Fibroblast of the conjunctiva (primary cell): Measurements from ENCODE around the gene NDUFAF4.

Source experiments
- DNase-seq: peaks from one replicate; pipeline ENCODE4 v3.0.0-alpha.2; 2010; ENCODE audit warnings: low read depth

Gene NDUFAF4

DNA sequence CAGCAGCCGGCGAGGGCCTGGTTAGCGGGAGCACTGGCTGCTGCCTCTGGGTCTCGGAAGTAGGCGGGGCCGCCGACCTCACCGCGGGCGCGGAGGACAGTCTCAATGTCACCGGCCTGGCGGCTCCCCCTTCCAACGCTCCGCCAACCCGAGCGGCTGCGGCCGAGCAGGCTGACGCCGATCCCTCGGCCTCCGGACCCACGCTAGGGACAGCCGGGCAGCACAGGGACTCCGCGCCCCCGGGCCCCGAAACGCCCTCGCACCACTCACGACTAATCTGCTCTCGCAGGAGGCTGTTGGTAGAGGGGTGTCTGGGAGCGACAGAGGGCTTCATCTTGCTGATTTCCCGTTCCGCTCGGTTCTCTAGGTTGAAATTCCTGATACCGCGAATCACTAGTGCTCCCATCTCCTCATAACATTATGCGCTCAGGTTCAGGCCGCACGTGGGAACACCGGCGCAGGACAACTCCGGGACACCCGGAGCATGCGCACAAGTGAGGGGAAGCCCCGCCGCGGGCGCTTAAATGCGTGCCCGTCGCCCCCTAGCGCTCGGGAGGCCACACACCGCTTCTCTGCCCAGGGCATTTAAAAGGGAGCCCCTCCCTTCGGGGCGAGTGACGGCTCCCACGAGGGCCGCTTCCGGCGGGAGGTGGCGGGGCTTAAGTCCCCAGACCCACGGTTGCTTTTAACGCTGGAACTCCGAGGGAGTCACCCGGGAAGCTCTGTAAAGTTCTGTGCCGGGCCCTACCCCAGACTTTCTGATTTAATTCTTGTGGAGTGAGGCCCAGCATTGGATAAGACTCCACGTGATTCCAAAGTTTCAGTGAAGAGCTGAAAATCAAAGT is at the start of gene NDUFAF4:
NDUFAF4 (minus strand) TSS at position 496 of the 845 bp plus-strand sequence; CDS start at position 406, 90 bp downstream.
- peak; percentile 85 for DNase-seq

DNA sequence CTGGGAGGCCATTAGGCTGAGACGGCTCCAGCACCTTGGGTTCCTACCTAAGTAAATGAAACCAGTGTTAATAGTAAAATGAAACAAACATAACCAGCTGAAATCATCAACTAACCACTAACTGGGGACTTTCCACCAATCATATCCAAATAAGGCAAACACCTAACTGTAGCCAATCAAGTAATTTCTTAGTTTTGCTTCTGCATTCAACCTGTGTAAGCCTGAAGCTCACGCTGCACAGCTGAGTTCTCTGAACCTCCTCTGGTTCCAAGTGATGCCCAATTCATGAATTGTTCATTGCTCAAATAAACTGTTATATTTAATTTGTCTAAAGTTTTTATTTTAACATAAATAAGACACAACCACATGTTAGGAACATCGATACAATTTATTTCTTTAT is 49.4 kb upstream of the NDUFAF4 start:
- DNase-seq, result no peak

- DNase-seq, result no peak
Measured at GRCh38 chr6:96943555-96944215, 46.0 kb upstream of the NDUFAF4 start.

DNA sequence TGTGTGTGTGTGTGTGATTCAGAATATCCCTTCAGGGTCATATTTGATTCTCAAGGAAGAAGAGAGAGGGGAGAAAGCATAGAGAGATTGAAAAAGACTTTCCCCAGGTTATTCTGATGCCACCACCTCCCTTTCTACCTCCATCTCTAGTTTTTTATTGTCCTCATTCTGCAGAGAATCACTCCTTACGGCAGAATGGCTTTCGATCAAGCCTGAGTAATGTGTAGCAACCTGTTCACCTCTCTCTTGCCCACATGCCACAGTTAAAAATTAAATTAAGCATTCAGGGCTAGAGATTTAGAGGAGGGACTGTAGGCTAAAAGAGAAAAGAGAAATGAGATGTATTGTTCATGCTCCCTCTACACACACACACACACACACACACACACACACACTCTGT is 45.0 kb upstream of the NDUFAF4 start:
- no peak for DNase-seq

GRCh38 chr6:96940322-96940721 is 42.6 kb upstream of the NDUFAF4 start:
- DNase-seq, result no peak

DNA sequence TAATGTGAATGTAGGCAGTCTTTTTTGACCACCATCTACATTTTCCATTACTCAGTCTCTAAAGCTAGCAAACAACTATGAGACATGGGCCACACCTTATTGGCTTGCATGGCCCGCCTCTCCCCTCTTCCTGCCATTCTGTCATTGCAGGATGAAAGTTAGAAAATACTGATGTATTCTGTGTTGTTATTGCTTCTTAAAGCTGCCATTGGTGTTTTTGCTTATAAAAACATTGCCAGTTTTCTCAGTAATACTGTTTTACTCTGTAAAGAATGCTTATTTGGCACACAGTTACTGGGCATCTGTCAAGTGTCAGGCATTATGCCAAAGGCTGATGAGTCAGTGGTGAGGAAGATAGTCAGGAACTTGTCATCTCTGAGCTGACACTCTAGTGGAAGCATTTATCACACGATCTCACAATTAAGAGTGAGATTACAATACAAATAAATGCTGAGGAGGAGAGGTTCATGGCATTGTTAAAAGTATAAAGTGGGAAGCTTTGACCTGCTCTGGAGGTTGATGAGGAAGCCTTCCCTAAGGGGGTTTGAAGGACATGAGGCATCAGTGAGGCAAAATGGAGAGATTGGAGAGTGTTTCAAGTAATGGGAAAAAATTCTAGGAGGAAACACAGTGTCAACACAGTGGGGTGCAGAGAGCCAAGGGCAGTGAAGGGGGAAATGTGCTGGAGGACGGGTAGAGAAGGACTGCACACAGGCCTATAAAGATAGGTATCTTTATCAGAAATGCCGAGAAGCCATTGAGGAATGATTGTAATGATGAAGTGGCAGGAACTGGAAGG is 41.5 kb upstream of the NDUFAF4 start:
- peak; percentile 36 for DNase-seq

DNA sequence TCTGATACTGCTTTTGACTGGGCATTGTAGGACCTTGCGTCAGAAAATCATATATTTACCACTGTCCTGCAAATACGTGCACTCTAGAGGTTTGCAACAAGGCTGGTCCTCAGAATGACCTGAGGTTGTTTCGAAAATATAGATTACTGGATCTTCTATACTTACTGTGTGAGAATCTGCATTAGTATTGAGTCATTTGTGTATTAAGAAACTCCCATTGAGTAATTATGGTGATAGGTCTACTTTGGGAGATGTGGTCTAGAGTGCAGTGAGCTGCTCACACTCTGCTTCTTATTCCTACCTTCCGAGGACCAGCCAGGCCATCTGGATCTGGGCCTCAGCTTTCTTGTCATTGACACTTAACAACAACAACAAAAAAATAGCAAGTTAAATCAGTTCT is 36.4 kb upstream of the NDUFAF4 start:
- no peak for DNase-seq

GRCh38 chr6:96931198-96931597 is 33.5 kb upstream of the NDUFAF4 start:
- DNase-seq, result no peak

GRCh38 chr6:96929741-96930140 is 32.0 kb upstream of the NDUFAF4 start:
- no peak for DNase-seq

DNA sequence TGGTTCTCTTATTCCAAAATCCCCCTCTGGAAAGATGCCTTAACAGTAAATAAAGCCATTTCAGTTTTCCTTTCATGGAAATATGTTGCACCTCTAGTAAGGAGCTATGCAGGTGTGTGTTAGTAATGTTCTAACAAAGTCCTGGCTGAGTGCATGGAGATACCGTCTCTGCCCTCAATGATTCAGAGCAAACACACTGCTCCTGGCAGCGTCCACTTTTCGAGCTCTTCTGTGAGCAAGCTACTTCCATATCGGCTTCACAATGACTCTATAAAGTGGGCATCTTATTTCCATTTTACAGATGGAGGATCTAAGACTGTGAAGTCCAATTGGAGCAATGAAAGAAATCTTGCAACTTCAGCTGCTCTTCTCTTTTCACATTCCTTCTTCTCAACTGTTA is 30.0 kb upstream of the NDUFAF4 start:
- DNase-seq, result no peak

DNA sequence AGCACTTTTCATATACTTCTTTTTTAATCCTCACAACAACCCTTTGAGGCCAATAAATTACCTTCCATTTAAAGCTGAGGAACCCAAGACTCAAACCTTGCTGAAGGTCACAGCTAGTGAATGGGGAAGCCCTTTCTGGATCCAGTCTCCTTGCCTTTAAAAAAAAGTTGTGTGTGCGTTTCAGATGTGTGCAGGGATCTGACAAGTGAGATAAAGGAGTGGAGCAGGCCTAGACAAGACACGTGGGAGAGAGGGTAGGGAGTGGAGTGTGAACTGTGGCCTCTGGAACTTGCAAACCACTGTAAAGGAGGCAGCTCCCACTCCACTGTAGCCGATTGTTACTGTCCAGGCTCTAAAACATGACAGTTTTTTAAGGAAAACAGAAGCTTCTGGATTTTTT is 28.7 kb upstream of the NDUFAF4 start:
- no peak for DNase-seq

DNA sequence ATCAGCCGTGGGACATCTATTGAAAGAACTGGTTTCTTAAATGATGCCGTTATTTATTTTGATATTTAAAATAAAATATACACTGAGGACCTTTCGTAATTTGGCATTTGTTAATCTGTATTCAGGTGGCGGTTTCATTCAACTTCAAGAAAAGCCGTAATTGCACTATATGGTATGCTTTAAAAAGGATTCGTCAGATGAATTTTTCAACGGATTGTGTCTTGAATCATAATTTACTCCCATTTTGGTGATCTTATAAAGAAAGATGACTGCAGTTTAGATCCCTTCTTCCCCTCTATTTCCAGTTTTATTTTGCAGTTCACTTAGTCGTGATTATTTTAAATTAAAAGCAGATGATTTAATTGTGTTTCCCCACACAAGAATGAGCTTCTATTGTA is 27.6 kb upstream of the NDUFAF4 start:
- DNase-seq, result no peak

DNA sequence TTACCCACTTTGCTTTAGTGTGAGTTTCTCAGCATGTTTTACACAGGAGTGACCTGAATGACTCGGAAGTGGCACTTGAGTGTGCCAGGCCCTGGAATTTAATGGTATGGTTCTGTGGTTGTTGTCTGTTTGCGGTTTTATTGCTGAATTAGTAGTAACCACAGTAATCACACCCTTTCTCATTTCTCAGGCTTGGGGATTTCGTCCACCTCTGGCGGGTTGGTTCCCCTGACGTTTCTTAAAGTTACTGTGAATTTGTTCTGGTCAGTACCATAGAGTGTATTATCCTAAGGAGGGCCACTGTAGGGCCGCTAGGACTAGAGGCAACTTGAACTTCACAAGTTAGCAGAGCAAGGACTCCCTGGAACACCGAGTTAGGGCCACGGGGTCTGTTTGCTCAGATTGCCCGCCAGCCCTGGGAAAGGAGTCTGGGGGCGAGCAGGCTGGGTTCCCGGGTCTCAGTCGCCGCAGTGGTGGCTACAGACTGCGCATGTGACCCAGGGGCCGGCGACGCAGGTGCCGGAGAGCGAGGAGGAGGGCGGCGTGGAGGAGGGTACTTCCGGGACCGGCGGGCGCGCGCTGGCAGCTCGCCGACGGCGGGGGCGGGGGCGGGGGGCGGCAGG is 26.3 kb upstream of the NDUFAF4 start:
- DNase-seq, result no peak

- no peak for DNase-seq
Measured at GRCh38 chr6:96923400-96923799, 25.7 kb upstream of the NDUFAF4 start.

DNA sequence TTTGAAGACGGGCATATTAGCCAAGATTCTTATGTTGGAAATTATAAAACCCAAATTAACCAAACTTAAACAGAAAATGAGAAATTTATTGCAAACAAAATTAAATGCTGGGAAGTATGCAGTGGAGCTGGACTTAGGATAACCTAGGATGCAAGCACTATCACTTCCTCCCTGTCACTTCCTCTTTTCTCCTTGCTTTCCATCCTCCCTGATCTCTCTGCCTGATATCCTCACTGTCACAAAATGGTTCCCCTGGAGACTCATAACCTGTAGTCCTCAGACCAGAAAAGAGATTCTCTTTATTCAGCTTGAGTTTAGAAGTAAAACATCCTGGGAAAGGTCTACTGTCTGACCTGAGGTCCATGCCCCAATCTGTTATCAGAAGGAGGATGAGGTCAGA is 19.4 kb upstream of the NDUFAF4 start:
- DNase-seq, result no peak

DNA sequence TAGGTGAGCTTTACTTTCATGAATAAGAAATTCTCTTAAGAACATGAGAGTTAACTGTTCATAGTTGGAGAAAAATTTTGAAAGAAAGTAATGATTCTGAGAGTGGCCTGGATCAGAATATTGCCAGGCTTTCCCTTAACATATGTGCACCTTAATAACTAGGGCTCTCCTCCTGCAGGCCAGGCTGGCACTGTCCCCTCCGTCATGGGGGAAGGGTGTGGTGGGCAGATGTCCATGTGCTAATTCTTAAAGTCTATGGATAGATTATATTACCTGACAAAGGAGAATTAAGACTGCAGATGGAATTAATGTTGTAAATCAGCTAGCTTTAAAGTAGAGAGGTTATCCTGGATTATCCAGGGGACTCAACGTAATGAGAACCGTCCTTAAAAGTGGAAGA is 15.9 kb upstream of the NDUFAF4 start:
- DNase-seq, result no peak

DNA sequence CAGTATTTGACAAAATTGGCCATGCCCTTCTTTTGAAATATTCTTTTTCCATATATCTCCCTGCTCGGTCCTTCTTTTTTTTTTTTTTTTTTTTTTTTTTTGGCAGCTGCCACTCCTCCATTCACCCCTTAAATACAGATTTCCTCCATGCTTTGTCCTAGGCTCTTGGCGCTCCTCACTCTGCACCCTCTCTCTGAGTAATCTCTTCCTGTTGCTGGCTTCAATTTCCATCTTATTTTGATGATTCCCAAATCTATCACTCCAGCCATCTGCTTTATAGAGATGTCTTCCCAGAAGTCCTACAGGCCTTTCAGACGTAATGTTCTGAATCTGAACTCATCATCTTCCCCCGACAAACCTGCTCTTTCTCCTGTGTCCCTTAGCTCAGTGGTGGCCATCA is 14.1 kb upstream of the NDUFAF4 start:
- DNase-seq, result no peak

GRCh38 chr6:96911171-96911570 is 13.5 kb upstream of the NDUFAF4 start:
- no peak for DNase-seq

GRCh38 chr6:96909811-96910210 is 12.1 kb upstream of the NDUFAF4 start:
- no peak for DNase-seq

DNA sequence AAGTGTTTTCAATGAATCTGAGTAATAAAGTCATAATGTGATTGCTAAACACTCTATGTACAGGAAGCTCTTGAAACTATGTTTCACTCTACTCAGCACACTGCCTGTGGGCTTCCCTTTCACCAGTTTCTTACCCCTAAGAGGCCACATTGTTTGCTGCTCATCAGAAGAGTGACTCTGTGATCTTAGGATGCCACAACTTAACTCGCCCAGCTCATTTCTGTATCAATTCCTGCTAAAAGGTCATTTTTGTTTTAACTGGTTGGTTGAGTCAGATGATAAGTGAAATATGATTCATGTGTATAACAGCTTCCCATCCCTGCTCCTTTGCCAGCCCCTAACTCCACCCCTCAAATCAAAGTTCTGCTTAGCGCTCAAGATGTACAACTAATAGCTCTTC is 9.8 kb upstream of the NDUFAF4 start:
- DNase-seq, result no peak

- DNase-seq, result no peak
Measured at GRCh38 chr6:96900873-96901272, 3.2 kb upstream of the NDUFAF4 start.

DNA sequence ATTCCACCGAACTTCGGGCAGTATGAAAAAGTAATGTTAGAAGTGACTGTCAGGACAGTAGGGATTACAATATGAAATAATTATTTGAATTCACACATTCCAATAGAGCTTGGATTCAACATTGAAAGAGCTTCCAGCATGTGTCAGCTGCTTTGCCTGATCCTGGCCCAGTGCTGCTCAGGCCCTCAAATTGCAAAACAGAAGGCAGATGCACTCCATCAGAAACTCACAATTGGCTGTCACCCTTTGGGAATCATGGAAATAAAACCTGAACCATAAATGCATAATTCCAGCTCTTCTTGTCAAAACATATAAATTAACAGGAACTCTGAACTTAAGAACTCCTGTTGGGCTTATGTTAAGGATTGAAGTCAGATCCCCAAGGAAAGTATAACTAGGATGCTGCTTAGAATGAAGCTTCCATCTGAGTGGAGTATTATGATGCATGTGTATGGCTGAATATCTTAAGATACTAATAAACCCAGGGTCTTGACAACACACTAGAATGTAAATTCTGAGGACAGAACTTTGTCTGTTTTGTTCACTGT is 1.8 kb upstream of the NDUFAF4 start:
- DNase-seq, result no peak
